Pons (tissue), 1 donor: Measurements from ENCODE around the gene CARS1.
A peak's percentile ranks its signal among the peaks of the same experiment; 100 is the strongest.

Source experiments
- DNase-seq: peaks from one replicate; pipeline ENCODE4 v3.0.0-alpha.2; 2016; ENCODE audit warnings: low spot score

CARS1 gene

GRCh38 chr11:3037945-3038271 lies 19.3 kb downstream of the CARS1 start:
- no peak for DNase-seq

- DNase-seq, result peak; percentile 90
These were observed 19.9 kb downstream of the CARS1 start for GRCh38 chr11:3037040-3037944.

- peak; percentile 64 for DNase-seq
These were observed 20.8 kb downstream of the CARS1 start for GRCh38 chr11:3036419-3036818.

GRCh38 chr11:3035333-3035732 lies 21.9 kb downstream of the CARS1 start:
- no peak for DNase-seq

GRCh38 chr11:3030289-3031070 lies 26.7 kb downstream of the CARS1 start:
- DNase-seq, result peak; percentile 73

GRCh38 chr11:3028813-3029212 lies 28.4 kb downstream of the CARS1 start:
- no peak for DNase-seq

- no peak for DNase-seq
These were observed 30.4 kb downstream of the CARS1 start for GRCh38 chr11:3026803-3027202.

GRCh38 chr11:3022982-3023381 lies 34.2 kb downstream of the CARS1 start:
- DNase-seq, result no peak

GRCh38 chr11:3022300-3022967 lies 34.8 kb downstream of the CARS1 start:
- DNase-seq, result peak; percentile 71

GRCh38 chr11:3021125-3021524 lies 36.1 kb downstream of the CARS1 start:
- DNase-seq, result peak; percentile 85

- DNase-seq, result no peak
These were observed 37.2 kb downstream of the CARS1 start for GRCh38 chr11:3020011-3020410.

GRCh38 chr11:3018596-3018995 lies 38.6 kb downstream of the CARS1 start:
- no peak for DNase-seq

- no peak for DNase-seq
These were observed 40.4 kb downstream of the CARS1 start for GRCh38 chr11:3016861-3017260.

GRCh38 chr11:3015796-3016195 lies 41.4 kb downstream of the CARS1 start:
- DNase-seq, result no peak

GRCh38 chr11:3014943-3015342 lies 42.3 kb downstream of the CARS1 start:
- DNase-seq, result no peak

GRCh38 chr11:3014057-3014938 lies 42.9 kb downstream of the CARS1 start:
- DNase-seq, result no peak

GRCh38 chr11:3011891-3012885 lies 45.0 kb downstream of the CARS1 start:
- DNase-seq, result no peak

- DNase-seq, result no peak
These were observed 46.5 kb downstream of the CARS1 start for GRCh38 chr11:3010521-3011275.

GRCh38 chr11:3010004-3010403 lies 47.2 kb downstream of the CARS1 start:
- no peak for DNase-seq

- no peak for DNase-seq
These were observed 47.7 kb downstream of the CARS1 start for GRCh38 chr11:3009481-3009880.
